Measurements from ENCODE around the gene CGB8.
"Not testable (repeated sequence)": the region's sequence is repeated elsewhere in the genome, so short reads cannot be mapped to it uniquely, and the experiment has no call there.

GRCh38 chr19:49074869-49075268 is 26.0 kb upstream of the CGB8 start:
- not testable (repeated sequence) for TF ChIP-seq POLR2A (IDR thresholded peaks at IDR 0.05)
- TF ChIP-seq CTCF (IDR thresholded peaks at IDR 0.05): peak; percentile 21 to 84 (median 64)
